Left ventricle myocardium inferior (tissue), 1 donor: ENCODE data around the gene ZNF385B. TPM values are rescaled to one million over a fixed set of nuclear protein-coding genes. Genes with fewer than 3 reads are reported as not detected.
"Not testable (repeated sequence)": the region's sequence is repeated elsewhere in the genome, so short reads cannot be mapped to it uniquely, and the experiment has no call there.

ENCODE experiments used
- DNase-seq: peaks from one replicate; pipeline ENCODE4 v3.0.0-alpha.2; 2020
- H3K27ac ChIP-seq: fragments of 200-600 bp; replicated peaks from 2 replicates; pipeline ENCODE4 v1.8.0; 2021
- H3K27me3 ChIP-seq: fragments of 200-600 bp; 2 replicates; pipeline ENCODE4 v1.8.0; 2021; ENCODE audit warnings: low read depth
- H3K36me3 ChIP-seq: fragments of 200-600 bp; 2 replicates; pipeline ENCODE4 v1.8.0; 2021
- H3K4me1 ChIP-seq: fragments of 200-600 bp; 2 replicates; pipeline ENCODE4 v1.8.0; 2021
- H3K4me3 ChIP-seq: fragments of 200-600 bp; 2 replicates; pipeline ENCODE4 v1.8.0; 2021; ENCODE audit warnings: mild to moderate bottlenecking, moderate library complexity
- H3K9me3 ChIP-seq: fragments of 200-600 bp; replicated peaks from 2 replicates; pipeline ENCODE4 v1.8.0; 2021
- CTCF ChIP-seq: fragments of 200-600 bp; IDR thresholded peaks from 2 replicates; pipeline ENCODE4 v1.8.0; 2021; ENCODE audit warnings: antibody characterized with exemption, mild to moderate bottlenecking, borderline replicate concordance
- intact Hi-C: fragments of 100-400 bp; cut with micrococcal nuclease; formaldehyde crosslinking; loops from one replicate; pipeline ENCODE4 v1.11.0; 2022
- total RNA-seq: library from RNA; stranded (reverse); fragmentation: NEBNext Ultra II Directional; extraction: Animal tissue kit (Norgen Biotek cat#: 25700); gene quantifications from one replicate; pipeline ENCODE4 v1.2.1, GENCODE V29; 2021
- donor health status: DM: no; HTN: yes; CAD: no; lungs with severe emphysema.

Gene ZNF385B
- total RNA-seq, 1 donor from 2014 or later = 0.14 TPM

GRCh38 chr2:179898873-179899272, 37.5 kb upstream of the ZNF385B start:
- Histone ChIP-seq H3K4me3 (no peak overlapping the region), H3K27ac (no peak overlapping the region), H3K27me3 (no peaks in the 10 kb centered on the region), H3K36me3 (no peaks in the 10 kb centered on the region), H3K4me1 (no peaks in the 10 kb centered on the region), H3K9me3 (peaks cover 8% of the 10 kb centered on the region)
- no peak for TF ChIP-seq CTCF
- DNase-seq = no peak
- intact Hi-C loops = no loop called here

- Histone ChIP-seq H3K4me3 (no peak overlapping the region), H3K27me3 (no peaks in the 10 kb centered on the region), H3K27ac (no peak overlapping the region), H3K36me3 (no peaks in the 10 kb centered on the region), H3K9me3 (peaks cover 11% of the 10 kb centered on the region), H3K4me1 (no peaks in the 10 kb centered on the region)
- no peak for DNase-seq
- TF ChIP-seq CTCF = no peak
- intact Hi-C loops = no loop called here
These were observed 32.2 kb upstream of the ZNF385B start for GRCh38 chr2:179893616-179894015.

GRCh38 chr2:179891237-179891636, 29.8 kb upstream of the ZNF385B start:
- H3K36me3 ChIP-seq = no peaks in the 10 kb centered on the region
- H3K27ac ChIP-seq = no peak overlapping the region
- no peak for TF ChIP-seq CTCF
- H3K4me1 ChIP-seq = no peaks in the 10 kb centered on the region
- H3K27me3 ChIP-seq = no peaks in the 10 kb centered on the region
- peaks cover 17% of the 10 kb centered on the region for H3K9me3 ChIP-seq
- no peak overlapping the region for H3K4me3 ChIP-seq
- DNase-seq = no peak
- intact Hi-C loops = no loop called here

- DNase-seq = no peak
- TF ChIP-seq CTCF = no peak
- no peaks in the 10 kb centered on the region for H3K27me3 ChIP-seq
- peaks cover 17% of the 10 kb centered on the region for H3K9me3 ChIP-seq
- no peaks in the 10 kb centered on the region for H3K36me3 ChIP-seq
- H3K4me3 ChIP-seq = no peak overlapping the region
- H3K27ac ChIP-seq = no peak overlapping the region
- intact Hi-C loops = no loop called here
- H3K4me1 ChIP-seq = no peaks in the 10 kb centered on the region
These were observed 29.3 kb upstream of the ZNF385B start for GRCh38 chr2:179890666-179891065.

- H3K9me3 ChIP-seq = peaks cover 17% of the 10 kb centered on the region
- H3K4me1 ChIP-seq, H3K4me3 ChIP-seq, H3K36me3 ChIP-seq, H3K27me3 ChIP-seq, DNase-seq, intact Hi-C loops, H3K27ac ChIP-seq: not testable (repeated sequence)
These were observed 27.2 kb upstream of the ZNF385B start for GRCh38 chr2:179888642-179889041.

- Histone ChIP-seq H3K36me3 (no peaks in the 10 kb centered on the region), H3K27ac (no peak overlapping the region), H3K4me1 (no peaks in the 10 kb centered on the region), H3K4me3 (no peak overlapping the region), H3K27me3 (no peaks in the 10 kb centered on the region), H3K9me3 (peaks cover 12% of the 10 kb centered on the region)
- DNase-seq = no peak
- intact Hi-C loops = no loop called here
- no peak for TF ChIP-seq CTCF
These were observed 22.8 kb upstream of the ZNF385B start for GRCh38 chr2:179884193-179884592.
